OCI-LY1 (cell line): ENCODE measurements around the gene ZSWIM7.

Source experiments
- EZH2 ChIP-seq: fragments of 200-600 bp; sonication (generic), shearing (Covaris generic); IDR thresholded peaks from 2 replicates; pipeline ENCODE4 v1.8.0; 2017; ENCODE audit warnings: borderline replicate concordance, mixed run types, mild to moderate bottlenecking, antibody characterized with exemption, low read length, moderate library complexity, mixed read lengths
- TF ChIP-seq, protein P1 (sequence below): fragments of 200-600 bp; sonication (generic), shearing (Covaris generic); IDR thresholded peaks from 2 replicates; pipeline ENCODE4 v1.5.1; 2017; ENCODE audit warnings: mild to moderate bottlenecking, antibody characterized with exemption, low read length, moderate library complexity, mixed read lengths

GRCh38 chr17:15971098-15971678 lies 28.3 kb downstream of the ZSWIM7 start:
- TF ChIP-seq, protein P1, sequence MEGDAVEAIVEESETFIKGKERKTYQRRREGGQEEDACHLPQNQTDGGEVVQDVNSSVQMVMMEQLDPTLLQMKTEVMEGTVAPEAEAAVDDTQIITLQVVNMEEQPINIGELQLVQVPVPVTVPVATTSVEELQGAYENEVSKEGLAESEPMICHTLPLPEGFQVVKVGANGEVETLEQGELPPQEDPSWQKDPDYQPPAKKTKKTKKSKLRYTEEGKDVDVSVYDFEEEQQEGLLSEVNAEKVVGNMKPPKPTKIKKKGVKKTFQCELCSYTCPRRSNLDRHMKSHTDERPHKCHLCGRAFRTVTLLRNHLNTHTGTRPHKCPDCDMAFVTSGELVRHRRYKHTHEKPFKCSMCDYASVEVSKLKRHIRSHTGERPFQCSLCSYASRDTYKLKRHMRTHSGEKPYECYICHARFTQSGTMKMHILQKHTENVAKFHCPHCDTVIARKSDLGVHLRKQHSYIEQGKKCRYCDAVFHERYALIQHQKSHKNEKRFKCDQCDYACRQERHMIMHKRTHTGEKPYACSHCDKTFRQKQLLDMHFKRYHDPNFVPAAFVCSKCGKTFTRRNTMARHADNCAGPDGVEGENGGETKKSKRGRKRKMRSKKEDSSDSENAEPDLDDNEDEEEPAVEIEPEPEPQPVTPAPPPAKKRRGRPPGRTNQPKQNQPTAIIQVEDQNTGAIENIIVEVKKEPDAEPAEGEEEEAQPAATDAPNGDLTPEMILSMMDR = no peak
- TF ChIP-seq EZH2 = no peak
